SK-N-DZ (cell line): Measurements from ENCODE around the gene LDLRAD3.
"Not testable (repeated sequence)": the region's sequence is repeated elsewhere in the genome, so short reads cannot be mapped to it uniquely, and the experiment has no call there.

Experiments
- DNase-seq: peaks from one replicate; pipeline ENCODE4 v3.0.0-alpha.2; 2015; ENCODE audit warnings: low spot score

The LDLRAD3 gene

DNA sequence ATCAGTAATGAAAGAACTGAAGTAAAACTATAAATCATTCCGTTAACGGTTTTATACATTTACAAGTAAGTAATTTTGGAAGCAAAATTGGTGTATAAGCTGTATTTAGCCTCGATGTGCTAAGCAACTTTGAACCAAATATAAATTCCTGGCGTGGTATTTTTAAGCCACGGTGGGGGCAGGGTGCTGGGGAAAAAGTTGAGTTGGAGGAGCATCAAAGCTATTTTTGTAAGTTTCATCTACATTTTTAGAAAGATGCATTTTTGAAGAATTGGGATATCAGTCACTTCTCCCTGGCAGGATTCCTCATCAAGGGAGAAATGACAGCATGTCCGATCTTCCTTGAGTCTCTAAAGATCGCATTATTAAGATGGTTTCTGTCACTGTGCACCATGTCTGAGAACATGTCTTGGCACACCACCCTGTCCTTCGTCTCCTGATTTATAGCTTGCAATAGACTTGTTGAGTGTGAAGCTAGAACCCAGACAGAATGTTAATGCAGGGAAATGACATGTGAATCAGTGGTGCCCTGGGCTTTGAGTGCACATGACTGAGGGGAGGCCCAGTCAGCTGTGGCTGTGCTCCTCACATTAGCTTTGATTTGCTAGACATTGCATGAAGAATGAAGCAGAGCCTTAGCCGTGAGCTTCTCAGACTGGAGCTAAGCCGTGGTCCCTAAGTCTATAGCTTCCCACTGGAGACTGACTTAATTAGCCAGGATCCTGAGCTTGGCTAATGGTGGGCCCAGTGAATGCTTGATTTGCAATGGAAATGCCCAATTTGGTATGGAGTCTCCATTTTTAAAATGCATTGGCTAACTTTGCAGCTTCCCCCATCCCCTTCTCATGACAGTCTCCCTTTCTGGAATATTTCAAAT lies 218.4 kb downstream of the LDLRAD3 start:
- DNase-seq, result no peak

DNA sequence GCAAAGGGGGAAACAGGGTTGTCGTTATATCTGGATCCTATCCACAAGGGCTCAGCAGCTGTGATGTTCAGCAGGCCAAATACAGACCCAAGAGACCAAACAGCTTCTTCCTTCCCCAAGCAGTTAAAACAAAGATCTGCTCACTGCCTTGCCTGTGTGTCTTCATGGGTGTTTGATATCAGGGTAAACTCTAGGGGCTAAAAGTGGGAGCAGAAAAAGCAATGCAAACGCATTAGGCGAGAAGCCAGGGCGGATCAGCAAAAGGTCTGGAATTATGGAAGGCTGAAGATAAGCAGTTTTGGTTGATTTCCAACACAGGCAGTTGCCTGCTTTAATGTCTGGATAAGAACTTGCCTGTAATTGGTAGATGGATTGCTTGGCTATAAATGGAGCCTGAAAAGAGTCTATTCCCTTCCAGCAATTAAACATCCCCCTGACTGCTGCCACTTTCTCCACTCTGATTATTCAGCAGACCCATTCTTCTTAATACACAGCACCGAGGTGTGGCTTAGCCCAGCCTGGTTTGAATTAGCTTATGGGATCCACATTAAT lies 219.1 kb downstream of the LDLRAD3 start:
- peak; percentile 83 for DNase-seq

DNA sequence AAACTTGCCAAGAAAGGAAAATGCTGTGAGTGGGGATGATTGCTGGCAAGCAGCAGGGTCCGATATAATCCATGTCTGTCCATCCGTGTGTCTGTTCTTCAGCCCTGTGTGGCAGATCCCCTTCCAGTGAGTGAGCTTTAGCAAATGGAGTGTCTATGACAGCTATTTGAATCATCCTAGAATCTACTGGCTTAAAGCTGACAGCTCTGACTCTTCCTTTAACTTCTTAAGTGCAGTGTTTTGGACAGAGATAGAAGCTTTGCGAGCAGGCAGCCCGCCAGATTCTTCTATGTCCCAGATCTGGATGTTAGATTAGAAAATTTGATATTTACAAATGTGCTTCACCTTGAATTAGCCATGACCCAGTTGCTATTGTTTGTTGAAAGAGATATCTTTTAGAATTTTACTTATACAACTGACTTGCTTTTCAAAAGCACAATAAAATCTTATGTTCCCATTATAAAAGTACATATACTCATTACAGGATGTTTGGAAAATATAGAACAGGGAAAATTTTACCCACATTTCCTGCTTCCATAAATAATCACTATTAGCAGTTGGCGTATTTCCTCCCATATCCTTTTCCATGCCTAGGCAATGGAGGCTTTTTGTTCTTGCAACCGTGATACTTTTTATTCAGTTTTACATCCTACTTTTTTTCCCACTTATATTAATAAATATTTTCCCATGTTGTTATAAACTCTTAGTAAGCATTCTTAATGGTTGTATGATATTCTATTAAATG lies 220.8 kb downstream of the LDLRAD3 start:
- peak; percentile 24 for DNase-seq

DNA sequence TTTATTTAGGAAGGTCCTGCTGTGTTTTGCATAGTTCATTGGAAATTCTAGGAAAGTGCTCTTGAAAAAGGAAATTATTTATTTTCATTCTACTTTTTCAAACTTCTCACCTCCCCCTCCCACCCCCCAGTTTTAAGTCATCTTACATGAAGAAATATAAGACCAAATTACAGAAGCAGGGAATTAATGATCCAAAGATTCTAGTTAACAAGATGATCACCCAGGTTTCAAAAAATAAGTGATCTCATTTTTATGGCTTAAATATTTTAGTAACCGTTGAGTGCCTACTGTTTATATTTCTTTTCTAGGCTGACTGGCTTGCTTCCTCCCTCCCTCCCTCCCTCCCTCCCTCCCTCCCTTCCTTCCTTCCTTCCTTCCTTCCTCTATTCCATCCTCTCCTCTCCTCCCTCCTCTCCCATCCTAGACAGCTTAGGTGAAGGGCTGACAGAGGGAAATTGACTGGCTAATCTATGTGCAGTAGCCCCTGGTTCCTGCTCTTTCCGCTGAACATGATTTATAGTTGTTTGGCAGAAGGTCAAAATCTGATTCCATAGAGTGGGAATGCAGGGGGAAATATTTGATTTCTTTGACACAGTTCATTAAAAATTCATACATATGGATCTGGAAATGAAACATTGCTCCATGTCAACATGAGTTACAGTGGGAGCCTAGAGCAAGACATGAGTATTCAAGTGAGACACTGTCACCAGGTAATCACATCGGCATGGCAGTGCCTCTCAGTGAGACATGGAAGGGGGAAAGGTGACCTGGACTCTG lies 221.9 kb downstream of the LDLRAD3 start:
- no peak for DNase-seq

DNA sequence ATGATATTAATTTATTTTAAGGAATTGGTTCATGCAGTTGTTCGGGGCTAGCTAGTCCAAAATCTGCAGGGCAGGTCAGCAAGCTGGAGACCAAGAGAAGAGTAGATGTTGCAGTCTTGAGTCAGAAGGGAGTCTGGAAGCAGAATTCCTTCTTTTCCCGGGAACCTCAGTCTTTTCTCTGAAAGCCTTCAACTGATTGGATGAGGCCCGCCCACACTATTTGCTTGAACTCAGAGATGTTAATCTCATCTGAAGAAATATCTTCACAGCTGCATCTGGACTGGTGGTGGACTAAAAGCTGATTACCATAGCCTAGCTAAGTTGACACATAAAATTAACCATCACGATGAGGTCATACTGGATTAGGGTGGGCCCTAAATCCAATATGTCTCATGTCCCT lies 223.2 kb downstream of the LDLRAD3 start:
- no peak for DNase-seq

DNA sequence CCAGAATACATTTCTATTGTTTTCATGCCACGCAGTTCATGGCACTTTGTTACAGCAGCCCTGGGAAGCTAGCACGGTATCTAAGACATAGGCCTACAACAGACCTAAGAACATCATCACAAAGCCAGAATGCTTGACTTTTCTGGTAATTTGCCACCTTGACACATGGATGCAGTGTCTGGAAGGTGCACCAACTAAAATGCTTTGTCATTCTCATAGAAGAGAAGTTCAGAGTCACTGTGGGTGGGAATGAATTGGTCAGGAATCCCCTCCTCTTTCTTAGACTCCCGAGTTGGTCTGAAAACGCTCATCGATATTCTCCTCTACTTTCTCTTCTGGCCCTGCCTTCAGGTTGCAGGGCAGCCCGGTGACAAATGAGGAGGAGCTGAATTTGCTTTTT lies 223.9 kb downstream of the LDLRAD3 start:
- no peak for DNase-seq

DNA sequence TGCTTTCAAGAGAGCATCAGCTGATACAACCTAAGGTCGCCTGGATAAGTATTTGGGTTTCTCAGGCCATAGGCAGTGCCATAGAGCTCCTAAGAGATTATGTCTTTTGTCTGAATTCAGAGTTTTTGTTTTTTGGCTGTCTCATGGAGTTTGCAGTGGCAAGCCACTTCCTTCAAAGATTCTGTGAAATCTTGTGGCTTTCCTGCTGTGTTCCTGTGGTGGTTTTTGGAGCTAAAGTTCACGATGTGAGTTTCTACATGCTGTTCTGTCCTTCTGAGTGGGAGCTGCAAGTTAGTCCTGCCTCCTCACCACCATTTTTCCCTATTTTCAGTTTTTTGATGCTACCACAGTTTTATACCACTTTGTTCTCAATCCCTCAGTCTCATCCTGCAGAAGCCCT lies 234.0 kb downstream of the LDLRAD3 start:
- DNase-seq, result no peak

DNA sequence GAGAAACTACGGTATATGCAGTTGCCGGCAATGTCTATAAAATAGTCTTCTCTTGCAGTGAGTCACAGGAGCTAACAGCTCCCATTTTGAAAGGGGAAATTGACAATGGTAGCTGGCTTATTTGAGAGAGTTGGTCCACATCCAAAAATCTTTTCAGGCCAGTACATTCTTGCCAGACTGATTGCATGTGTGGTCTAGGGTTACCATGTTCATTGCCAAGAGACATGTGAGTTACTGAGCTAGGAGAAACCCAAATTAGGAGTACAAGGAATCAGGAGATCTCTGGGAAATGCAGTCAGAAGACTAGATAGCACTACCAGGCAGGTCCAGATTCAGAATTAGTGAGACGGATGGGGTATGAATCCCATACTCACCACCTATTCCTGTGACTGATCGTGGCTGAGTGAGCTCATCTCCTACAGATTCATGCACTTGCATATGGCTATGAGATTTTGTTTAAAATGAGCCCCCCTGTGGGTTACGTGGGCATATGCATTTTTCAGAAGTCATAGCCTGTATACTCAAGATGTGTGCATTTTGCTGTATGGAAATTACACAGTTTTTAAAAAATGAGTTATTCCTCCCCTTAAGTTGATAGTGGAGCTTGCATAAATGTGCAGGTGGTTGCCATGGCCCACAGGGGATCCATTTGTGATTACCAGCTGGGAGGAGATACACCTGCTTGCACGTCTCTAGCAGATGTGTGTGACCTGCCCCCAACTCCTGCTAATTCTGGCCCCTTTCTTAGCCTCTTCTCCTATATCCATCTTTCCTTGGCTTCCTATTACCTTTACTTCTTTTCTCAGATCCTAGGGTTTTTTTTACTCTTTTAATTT lies 242.7 kb downstream of the LDLRAD3 start:
- DNase-seq, result no peak

DNA sequence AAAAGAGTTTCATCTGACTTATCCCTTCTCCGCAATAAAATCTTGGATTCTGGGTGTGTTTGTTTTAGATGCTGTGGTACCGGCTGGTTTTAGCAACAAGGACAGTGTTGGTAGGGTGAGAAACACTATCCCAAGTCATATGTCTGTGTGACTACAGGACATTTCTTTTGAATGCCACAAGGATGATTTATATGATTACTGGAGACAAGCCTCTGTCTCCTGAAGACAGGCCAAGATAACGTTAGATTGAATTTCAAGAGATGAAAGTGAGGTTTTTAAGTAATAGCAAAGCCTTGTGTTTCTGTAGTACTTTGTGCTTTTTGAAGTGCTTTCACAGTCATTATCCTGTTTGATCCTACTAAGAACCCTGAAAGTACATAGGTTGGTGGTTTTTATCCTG lies 243.8 kb downstream of the LDLRAD3 start:
- no peak for DNase-seq

DNA sequence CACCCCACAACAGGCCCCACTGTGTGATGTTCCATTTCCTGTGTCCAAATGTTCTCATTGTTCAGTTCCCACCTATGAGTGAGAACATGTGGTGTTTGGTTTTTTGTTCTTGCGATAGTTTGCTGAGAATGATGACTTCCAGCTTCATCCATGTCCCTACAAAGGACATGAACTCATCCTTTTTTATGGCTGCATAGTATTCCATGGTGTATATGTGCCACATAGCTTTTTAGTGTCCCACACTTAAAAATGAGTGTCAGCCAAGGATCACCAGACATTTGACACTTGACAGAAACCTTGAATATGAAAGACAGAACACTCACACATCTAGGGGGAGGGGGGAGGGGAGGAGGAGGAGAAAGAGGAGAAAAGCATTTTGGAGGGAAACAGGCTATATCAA lies 245.9 kb downstream of the LDLRAD3 start:
- DNase-seq, result not testable (repeated sequence)

DNA sequence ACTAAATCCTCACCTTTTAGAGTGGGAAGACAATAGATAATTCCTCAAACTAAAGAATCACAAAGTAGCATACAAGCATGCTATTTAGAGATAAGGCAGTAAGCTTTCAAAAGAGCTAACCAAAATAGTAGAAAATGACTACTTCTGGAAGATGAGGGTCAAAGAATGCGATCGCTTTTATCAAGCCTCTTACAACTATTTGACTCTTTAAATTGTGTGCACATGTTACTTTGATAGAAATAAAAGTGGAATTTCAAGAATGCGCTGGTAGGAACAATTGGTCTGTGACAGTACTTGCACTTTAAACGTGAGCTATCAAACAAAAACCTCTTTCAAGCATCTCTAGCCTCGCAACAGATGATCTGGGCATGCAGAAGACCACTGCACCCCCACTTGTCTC lies 248.1 kb downstream of the LDLRAD3 start:
- DNase-seq, result no peak

DNA sequence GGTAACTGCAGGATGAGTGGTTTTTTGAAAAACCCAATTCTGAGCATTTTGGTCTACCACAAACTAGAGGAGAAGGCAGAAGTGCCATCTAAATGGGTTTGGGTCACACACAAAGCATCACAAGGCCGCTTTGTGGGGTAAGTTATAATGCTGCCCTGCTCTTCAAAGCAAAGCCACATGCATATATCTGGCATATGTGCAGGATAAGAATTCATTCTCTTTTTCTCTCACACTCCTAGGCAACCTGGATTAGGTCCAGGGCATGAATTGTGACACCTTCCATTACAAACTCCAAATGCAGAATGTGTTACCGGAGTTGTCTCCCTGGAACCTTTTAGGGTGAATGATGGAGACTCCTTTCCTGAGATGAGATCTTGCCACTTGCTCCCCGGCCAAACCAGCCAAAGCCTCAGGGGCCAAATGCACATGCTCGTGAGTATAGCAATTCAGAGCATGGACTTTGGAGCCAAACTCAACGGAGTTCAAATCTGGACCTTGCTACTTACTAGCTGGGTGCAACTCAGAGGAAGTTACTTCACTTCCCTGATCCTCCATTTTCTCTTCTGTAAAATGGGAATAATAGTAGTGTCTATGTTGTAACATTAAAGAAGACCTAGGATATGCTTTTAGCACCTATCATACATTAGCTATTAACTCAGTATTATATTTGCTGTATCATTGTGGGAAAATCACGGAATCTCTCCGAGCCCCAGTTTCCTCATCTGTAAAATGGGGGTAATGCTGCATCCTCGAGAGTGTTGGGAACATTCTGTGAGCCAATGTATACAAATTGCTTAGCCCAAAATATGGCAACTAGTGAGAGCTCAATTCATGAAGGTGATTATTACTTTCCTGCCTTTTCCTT lies 248.8 kb downstream of the LDLRAD3 start:
- no peak for DNase-seq

DNA sequence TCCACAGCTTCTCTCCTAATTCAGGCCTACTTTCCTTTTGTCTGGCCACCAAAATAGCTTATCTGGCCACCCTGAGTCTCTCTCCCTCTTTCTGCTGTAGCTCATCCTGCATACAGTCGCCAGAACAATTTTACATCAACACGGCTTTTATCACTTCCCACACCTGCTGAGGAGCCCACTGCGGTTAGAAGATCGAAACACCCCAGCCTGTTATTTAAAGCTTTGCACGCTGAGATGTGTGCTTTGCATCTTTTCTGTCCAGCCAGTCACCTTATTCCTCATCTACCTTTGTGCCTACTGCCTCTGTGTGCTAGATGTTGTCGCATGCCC lies 249.4 kb downstream of the LDLRAD3 start:
- no peak for DNase-seq

DNA sequence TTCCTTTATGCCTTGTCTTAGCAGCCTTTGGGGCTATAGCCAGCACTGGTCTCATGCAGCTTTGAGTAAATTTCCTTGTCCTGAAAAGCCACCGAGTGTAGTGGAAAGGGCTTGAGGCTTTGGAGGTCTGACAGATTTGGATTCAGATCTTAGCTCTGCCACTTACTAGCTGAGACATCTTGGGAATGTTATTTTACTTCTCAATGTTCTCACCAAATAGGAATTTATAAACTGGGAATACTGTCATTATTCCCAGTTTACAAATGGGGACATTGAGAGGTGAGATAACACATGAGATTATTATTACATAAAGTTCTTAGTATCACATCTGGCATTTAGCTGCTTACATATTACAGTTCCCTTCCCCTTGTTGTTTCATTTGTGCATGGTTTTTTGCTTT lies 249.9 kb downstream of the LDLRAD3 start:
- DNase-seq, result no peak

DNA sequence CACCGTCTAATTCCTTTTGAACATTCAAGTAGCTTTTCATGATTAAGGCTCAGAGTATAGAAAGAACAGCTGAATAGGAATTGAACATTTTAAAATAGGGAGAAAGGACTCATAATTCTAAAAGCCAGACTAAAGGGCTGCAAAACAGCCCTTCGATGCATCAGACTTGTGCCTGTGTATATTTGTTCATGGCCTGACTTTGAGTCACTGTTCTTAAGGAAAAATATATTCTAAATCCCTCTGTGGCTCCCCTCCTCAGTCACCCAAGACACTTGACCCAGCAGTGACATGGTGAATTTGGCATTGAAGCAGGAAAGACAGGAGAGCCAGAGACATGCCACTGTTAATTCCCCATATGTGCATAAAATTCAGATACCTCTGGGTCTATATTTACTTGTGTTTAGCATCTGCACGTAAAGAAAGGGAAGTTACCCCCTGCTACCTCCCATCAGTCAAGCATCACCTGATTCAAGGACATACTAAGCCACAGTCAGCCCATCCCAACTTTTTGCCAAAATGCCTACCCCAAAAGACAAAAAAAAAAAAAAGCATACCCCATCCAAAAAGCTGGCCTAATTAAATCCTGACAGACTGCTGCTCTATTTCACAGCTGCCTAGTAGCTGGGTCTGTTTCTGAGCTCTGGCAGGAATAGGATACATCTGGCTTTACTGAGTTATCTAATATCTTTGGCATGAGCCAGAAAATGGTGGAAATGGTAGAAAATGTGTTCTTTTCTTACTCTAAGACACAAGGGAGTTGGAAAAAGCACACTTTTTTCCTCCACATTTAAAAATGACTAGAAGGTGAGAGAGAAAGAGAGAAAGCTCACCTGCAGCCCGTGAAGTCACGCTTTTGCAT lies 251.9 kb downstream of the LDLRAD3 start:
- DNase-seq, result peak; percentile 71

DNA sequence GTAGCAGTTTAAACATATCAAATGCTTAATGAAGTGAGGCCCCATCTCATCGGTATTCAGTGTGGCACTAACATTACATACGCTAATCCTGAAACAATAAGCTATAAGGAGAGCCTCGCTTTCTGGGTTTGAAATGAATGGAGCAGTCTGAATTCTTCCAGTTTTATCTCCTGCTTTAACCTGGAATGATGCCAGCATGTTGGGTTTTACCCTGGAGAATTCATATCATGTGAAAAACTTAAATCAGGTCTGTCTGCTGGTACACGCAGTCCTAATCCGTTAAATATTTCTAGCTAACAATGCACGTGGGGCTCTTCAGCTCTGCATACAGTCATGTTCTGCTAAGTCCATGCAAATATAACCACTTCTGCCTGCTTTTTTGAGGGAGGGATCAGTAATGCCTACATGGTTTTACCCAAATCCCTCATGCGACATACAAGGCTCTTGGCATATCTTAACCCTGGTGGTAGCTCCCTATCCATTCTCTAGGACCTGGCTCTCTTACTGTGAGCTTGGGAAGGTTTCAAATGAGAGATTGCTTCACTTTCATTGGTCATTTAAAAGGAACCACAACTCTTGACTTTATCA lies 252.6 kb downstream of the LDLRAD3 start:
- peak; percentile 13 for DNase-seq

DNA sequence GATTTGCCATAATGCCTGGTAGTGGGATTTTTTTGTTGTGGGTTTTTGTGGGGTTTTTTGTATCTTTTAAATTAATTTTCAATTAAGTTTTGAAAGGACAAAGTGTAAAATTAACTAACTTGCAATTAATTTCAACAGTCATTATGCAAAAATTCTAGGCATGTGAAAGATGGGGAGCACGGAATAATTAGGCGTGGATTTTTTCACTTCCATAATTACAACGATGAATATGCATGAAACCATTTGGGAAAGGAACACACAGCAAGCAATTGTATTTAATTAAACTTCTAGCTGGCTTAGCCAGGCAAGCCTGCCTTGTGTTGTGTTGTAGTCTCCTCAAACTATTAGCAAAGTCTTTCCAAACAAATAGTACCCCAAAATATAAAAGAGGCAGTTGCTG lies 257.5 kb downstream of the LDLRAD3 start:
- DNase-seq, result no peak

DNA sequence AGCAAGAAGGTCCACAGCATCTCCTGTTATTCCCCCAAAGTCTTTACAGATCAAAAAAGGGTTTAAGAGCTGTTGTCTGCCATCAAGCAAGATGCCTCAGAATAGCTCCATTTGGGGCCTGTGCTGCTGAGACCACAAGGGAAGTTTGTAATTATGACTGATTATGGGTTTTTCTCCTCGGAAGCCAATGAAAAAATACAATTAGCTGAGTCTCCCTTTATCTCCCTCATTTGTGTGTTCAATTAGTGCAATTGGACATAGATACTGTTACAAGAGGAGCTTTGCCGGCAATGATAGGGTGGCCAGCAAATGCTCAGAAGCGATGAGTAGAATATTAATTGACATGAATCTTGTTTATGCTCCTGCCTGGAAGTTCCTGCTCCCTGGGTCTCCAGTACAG lies 261.7 kb downstream of the LDLRAD3 start:
- DNase-seq, result no peak

DNA sequence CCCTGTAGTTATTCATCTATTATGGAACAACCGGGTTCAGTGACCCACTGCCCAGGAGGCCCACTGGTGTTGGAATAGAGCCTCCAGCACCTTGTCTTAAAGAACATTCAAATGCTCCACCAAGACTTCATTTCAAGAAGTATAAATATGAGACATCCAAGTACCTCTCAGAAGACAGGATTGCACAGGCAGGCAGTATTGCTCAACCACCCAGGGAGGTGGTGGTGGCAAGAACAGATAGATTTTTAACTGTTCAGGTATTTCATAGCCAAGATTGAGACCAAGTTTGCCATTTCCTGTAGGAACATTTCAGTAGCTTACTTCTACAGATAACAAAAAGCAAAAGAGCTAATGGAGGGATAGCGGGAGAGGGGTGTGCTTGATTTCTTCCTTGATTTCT lies 266.7 kb downstream of the LDLRAD3 start:
- DNase-seq, result no peak
